HG02623 (cell line): Measurements from ENCODE around the gene PSMG4.
A peak's percentile ranks its signal among the peaks of the same experiment; 100 is the strongest.

Source experiments
- ATAC-seq: cut with Tn5 transposase; IDR thresholded peaks from one replicate; pipeline ENCODE4 v1.9.1; 2021; ENCODE audit warnings: moderate library complexity; ENCODE audit not compliant: unreplicated experiment

PSMG4 gene

DNA sequence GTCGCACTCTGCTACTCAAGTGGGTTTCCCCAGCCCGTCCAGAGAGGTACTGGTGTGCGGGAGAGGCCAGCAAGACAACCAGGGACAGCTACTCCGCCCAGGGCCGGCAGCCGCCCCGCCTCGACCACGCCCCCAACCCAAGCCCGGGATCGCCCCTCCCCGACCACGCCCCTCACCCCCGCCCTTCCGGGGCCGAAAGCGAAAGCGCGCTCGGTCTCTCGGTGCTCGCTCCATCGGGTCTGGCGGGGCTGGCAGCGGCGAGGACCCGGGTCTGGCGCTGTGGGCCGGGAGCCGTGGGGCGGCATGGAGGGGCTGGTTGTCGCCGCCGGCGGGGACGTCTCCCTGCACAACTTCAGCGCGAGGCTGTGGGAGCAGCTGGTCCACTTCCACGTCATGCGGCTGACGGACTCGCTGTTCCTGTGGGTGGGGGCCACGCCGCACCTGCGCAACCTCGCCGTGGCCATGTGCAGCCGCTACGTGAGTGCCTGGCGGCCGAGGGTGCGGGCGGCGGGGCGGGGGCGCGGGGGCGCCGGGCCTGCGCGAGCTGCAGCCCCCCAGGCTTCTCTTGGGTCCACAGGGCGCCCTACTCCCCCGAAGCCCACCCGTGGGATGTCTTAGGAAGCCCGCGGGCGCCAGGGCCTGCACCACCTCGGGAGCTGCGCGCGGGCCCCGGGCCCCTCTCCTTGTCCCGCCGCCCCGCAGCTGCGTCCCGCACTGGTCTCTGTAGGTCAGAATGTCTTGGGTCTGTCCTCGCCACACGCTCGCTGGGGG, at the start of gene PSMG4:
PSMG4 (plus strand) TSS at position 228 of the 771 bp plus-strand sequence; CDS start at position 304, 76 bp downstream.
- peak; percentile 71 for ATAC-seq

DNA sequence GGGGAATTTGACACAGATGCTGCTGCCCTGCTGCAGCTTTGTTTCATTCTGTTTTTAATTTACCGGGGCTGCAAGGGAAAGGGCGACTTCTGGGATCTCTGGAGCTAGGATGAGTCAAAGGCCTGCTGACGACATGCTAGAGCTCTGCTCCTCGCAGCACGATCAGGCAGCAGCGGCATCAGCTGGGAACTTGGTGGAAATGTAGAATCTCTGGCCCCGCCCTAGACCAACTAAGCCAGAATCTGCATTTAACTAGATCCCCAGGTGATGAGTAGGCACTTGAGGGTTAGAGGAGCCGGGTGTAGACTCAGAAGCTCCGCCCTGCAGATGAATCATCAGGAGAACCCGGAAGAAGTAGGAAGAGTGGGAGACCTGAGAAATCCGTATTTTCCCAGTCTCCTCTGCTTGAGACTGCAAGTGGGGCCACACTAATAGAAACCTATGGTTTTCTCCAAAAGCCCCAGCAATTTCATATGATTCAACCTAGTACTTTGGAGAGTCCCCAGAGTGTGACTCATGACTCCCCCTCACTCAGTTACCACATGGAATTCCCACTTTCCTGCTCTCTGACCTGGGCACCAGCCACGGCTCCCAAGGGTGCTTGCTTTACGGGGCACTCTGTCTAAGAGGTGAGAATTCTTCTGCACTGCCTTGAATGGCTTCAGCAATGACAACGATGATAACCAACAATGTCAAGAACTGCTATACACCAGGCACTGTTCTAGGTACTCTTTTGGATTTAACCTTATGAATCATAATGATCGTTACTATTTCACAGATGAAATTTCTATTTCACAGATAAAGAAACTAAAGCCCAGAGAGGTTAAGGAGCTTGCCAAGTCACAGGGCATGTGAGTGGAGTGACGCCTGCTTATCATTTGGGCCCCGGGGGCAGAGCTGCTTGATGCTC, 49.4 kb upstream of the PSMG4 start:
- ATAC-seq: peak; percentile 40

DNA sequence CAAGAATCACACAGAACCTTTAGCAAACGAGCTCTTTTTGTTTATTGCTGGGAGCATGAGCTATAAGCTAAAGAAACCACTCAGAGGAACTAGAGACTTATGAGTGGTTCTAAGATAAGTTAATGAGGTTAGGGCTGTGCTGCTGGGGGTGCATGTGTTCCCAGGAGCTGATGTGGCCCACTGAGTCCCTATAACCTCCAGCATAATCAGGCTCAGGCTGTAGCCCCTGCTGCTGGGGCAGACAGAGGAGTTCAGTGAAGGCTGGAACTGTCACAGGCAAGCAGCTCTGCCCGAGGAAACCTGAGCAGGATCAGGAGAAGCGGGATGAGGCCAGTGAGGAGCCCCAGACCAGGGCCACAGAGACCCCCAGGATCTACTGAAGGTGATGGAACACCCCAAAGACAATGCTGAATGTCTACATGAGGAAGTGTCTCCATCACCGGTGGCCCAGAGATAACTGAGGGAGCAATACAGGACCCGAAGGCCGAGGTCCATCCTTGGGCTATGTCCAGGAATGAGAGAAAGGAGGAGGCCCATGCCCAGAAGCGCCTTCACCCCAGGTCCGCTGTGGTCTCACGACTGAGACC, 48.6 kb upstream of the PSMG4 start:
- ATAC-seq: no peak

DNA sequence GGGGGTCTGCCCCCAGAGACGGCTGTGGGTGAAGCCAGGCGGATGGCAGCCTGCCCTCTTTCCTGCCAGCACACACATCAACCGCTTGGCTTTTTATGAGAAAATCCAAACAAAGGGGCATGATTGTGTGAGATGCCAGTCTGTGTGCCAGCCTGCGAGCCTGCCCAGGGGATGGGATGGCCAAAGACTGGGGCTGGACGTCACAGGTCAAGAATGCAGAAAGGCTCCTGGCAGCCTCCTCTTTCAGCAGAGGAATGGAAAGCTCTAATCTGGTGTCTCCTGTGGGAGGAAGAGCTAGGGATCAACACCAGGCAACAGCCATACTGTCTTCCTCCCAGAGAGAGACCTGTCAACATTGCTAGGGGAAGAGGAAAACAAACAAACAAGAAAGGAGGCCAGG, 47.1 kb upstream of the PSMG4 start:
- ATAC-seq: no peak

DNA sequence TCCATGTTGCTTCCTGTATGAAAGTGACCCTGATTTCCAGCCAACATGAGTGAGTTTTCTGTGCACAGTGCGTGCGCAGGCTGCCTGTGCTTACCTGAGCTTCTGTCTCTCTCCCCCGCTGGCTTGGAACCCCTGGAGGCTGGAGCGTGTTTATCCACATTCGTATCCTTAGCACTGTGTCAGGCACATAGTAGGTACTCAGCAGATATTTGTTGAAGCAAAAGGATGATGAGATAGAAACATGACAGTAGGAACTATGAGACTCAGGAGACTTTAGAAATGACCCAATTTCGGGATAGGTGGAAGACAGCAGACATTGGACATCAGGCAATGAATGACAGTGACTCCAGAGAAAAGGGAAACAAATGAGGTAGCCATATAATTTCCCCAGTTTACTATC, 46.5 kb upstream of the PSMG4 start:
- no peak for ATAC-seq

DNA sequence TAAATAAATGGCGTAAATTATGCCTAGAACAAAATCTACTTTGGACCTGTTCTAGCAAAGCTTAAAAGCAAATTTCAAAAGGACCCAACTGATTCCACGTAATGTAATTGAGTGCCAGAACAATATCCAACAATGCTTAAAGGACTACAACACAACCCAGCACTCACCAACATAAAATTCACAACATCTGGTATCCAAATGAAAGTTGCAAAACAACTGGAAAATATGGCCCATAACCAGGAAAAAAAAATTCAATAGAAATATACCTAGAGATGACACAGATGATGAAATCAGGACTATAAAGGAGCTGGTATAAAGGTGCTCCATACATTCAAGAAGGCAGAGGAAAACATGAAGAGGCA, 45.4 kb upstream of the PSMG4 start:
- ATAC-seq: no peak

- ATAC-seq: no peak
Measured at GRCh38 chr6:3214898-3215297, 43.8 kb upstream of the PSMG4 start.

DNA sequence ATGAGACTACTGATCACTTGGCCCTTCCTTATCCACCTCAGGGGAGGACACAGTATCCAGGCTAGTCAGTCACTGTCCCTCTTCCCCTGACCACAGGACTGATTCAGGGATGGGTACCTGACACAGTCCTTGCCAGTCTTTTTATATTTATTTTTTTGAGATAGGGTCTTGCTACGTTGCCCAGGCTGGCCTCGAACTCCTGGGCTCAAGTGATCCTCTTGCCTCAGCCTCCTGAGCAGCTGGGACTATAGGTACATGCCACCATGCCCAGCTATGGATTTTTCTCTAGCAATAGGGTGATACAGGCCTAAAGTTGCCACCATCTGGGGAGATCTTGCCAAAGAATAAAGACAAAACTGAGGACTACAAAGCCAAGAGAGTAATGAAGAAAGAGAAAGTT, 41.5 kb upstream of the PSMG4 start:
- ATAC-seq: no peak

- no peak for ATAC-seq
Measured at GRCh38 chr6:3218266-3218665, 40.5 kb upstream of the PSMG4 start.

DNA sequence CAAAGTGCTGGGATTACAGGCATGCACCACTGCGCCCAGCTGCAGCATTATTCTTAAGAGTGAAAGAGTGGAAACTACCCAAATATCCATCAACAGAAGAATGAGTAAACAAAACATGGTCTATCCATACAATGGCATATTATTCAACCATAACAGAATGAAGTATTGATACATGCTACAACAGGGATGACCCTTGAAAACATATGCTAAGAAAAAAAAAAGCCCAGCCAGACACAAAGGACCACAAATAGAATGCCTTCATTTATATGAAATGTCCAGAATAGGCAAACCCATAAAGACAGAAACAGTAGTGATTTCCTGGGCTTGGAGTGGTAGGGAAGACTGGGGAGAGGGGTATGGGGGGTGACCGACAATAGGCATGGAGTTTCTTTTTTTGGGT, 38.4 kb upstream of the PSMG4 start:
- no peak for ATAC-seq

GRCh38 chr6:3221578-3221977, 37.2 kb upstream of the PSMG4 start:
- no peak for ATAC-seq

DNA sequence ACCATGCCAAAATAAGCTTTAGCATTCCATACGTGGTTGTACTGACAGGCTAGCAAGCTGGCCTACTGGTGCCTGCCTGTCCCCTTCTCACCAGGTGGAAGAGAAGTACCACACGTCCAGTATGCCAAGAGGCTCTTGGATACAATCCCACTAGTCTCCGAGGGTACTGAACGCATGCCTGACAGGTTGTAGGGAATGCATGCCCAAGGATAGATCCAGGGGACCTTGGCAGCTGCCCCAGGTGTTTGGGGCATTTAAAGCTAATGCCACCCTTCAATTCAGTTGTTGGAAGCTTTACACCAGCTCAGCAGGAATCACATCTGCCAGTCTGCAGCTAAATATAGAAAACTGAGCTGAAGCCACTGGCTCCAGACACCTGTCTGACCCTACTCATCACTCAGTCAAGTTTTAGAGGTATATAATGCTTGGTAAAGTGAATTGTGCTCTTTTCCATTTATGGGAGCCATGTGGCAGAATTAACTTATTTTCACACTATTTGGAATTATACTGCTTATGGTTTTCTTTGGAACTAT, 36.2 kb upstream of the PSMG4 start:
- no peak for ATAC-seq

GRCh38 chr6:3226042-3226441, 32.7 kb upstream of the PSMG4 start:
- ATAC-seq: no peak

DNA sequence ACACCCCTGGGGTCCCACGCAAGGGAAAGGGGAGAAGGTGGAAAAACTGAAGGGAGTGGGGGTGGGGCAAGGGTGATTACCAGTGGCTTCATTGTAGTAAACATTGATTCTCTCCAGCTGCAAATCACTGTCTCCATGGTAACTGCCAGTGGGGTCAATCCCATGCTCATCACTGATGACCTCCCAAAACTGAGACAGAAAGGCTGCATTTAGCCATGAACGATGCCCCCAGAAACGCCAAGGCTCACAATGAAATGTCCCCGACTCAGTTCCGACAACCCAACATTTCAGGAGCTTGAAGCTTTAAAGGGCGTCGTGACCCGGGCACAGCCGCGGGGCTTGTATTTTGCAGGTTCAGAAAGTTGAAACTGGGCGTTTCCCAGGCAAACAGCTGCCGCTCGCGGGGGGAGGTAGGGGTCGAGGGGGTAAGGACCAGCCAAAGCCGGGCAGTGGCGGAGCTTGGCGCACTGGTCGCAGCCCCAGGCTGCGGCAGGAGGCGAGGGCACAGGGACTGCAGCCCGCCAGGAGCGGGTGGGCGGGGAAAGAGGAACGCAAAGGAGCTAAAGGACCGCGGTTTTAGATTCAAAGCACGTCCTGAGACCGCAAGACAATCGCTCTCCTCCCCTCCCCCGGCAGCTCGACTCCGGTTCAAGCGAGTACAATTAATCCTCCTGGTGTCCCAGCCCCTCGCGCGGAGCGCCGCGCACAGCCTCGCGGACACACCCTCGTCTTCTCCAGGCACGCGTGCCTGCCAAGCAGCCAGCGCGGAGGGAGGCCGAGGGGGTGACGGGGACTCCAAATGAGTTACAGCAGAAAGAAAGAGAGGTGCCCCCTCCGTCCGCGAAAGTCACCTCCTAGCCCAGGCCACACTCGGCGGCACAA, 32.0 kb upstream of the PSMG4 start:
- ATAC-seq: no peak

GRCh38 chr6:3227363-3228045, 31.2 kb upstream of the PSMG4 start, which contains the start of gene TUBB2B:
Gene TUBB2B (minus strand): TSS chr6:3227653. CDS start chr6:3227543, 110 bp downstream.
- no peak for ATAC-seq

GRCh38 chr6:3228046-3228671, 30.6 kb upstream of the PSMG4 start:
- ATAC-seq: no peak

GRCh38 chr6:3228771-3229565, 29.8 kb upstream of the PSMG4 start:
- no peak for ATAC-seq

DNA sequence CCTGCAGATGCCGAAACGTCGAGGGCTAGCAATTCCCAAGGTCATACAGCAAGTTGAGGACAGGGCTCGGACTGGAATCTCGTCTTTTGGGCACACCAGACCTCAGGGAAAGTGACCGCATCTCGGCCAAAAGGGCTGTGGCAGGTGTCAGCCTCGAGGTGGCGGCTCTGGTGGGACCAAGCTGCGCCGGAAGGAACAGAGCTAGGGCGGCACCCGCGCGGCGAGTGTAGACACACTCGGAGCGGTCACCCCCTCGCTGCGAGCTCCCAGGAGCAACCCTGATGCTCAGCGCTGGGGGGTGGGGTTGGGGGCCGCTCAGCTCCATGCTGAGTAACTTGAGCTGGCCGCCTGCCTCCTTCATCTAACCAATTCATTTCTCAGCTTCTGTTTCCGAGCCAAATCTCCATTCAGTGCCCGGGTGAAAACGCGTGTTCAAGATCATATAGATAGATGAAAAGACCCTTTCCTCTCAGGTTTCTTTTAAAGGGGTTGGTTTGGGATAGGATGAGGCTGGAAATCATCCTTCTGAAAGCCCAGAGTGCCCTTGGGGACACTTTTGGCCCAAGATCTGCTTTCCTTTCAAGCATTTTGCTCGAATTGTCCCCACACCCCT, 29.1 kb upstream of the PSMG4 start:
- no peak for ATAC-seq
